ENCODE data around the gene MAML3.

The MAML3 gene

DNA sequence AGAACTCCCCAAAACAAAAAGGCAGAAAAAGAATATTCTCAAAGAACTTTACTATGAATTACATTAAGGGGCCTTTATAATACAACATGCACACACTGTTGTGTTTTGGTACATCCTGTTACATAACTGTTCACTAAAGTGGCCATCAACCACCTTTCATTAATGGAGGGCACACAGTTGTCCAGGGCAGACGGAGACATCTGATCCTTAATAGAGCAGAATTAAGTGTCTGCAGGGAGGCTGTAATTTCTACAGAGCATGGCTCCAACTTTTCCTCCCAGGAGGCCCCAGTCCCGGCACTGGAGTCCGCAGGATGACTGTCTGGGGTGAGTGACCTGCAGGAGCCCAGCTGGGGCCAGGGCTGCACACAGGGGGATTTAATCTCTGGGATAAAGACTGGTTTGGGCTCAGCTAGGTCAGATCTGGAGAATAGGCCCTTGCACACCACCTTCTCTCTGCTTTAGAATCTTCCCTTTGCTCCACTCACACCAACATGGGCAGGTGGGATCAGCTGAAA lies 233.4 kb downstream of the MAML3 start:
- Mint-ChIP-seq H3K4me3 (no peak overlapping the region), H3K36me3 (ENCODE audit: low read depth) (no peaks in the 10 kb centered on the region), H3K27ac (no peak overlapping the region), H3K27me3 (ENCODE audit: low read depth) (peaks cover 32% of the 10 kb centered on the region), H3K4me1 (ENCODE audit: low read depth) (no peaks in the 10 kb centered on the region), H3K9me3 (no peaks in the 10 kb centered on the region)

DNA sequence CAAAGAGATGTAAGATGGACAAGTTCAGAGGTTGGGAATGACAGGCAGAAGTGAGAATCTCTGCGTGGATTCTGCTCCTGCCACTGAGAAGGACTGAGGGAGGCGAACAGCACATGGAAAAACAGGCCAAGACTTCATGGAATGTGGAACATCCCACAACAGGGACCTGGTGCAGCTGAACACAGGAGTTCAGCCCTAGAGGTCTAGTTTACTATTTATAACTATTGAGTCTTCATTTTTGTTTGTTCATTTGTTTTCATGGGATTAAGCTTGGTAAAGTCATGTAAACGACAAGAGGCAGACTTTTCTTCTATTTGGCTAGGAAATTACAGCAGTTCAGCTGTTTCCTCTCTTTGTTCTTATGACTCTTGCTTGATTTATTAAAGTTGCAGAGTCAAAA lies 234.5 kb downstream of the MAML3 start:
- Mint-ChIP-seq H3K36me3 (ENCODE audit: low read depth) (no peaks in the 10 kb centered on the region), H3K27ac (no peak overlapping the region), H3K9me3 (no peaks in the 10 kb centered on the region), H3K4me1 (ENCODE audit: low read depth) (no peaks in the 10 kb centered on the region), H3K27me3 (ENCODE audit: low read depth) (peaks cover 35% of the 10 kb centered on the region), H3K4me3 (no peak overlapping the region)

DNA sequence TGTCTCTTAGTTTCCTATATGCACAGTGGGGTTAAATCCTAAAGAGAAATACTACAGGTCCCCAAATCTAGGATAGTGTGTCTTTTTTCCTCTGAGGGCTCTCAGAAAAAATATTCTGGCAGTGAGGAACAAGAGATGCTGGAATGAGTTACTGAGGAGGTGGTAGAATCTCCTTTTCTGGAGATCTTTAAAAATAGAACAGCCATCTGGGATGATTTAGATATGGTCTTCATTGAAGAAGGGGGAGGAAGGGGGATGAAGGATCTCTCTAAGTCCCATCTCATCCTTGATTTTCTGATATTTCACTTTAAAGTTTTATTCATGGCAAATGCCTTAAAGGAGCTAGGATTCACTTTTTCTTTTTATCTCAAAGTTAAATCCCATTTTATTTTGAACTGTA lies 235.0 kb downstream of the MAML3 start:
- Mint-ChIP-seq H3K4me1 (ENCODE audit: low read depth) (no peaks in the 10 kb centered on the region), H3K27me3 (ENCODE audit: low read depth) (peaks cover 35% of the 10 kb centered on the region), H3K9me3 (no peaks in the 10 kb centered on the region), H3K27ac (no peak overlapping the region), H3K36me3 (ENCODE audit: low read depth) (no peaks in the 10 kb centered on the region), H3K4me3 (no peak overlapping the region)

DNA sequence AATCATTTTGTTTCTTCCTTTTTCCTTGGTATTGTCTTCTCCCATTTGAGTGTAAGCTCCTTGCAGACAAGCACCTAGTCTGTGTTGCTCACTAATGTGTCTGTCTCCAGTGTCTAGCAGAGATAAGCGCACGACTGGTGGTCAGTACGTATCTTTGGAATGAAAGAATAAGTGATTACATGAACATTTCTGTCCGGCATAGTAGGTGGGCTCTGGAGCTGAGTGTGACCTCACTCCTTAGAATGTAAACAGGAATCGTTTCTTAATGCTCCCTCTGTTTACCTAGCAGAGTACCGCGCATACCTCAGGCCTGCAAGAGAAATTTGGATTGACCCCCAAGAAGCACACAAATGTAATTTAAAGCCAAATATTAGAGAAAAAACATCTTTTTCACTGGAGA lies 235.4 kb downstream of the MAML3 start:
- Mint-ChIP-seq H3K9me3 (no peaks in the 10 kb centered on the region), H3K27ac (no peak overlapping the region), H3K4me1 (ENCODE audit: low read depth) (no peaks in the 10 kb centered on the region), H3K36me3 (ENCODE audit: low read depth) (no peaks in the 10 kb centered on the region), H3K27me3 (ENCODE audit: low read depth) (peaks cover 34% of the 10 kb centered on the region), H3K4me3 (no peak overlapping the region)

DNA sequence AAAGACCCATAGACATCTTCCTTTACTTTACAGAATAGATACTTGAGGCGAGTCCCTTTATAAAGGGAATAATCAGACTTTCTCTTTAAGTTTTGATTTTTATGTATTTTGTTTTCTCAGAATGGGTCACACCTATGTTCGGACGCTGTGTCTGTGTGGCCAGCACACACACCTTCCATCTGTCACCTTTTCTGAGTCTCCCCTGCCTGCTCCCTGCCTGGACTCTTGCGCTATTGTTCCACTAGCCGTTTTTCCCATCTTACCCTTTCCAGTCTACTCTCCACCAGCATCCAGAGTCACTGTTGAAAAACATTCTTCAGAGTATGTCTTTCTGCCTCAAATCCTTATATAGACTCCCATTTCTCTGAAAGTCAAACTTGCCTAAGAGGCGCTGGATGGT lies 236.1 kb downstream of the MAML3 start:
- H3K36me3 Mint-ChIP-seq (ENCODE audit: low read depth), result no peaks in the 10 kb centered on the region

DNA sequence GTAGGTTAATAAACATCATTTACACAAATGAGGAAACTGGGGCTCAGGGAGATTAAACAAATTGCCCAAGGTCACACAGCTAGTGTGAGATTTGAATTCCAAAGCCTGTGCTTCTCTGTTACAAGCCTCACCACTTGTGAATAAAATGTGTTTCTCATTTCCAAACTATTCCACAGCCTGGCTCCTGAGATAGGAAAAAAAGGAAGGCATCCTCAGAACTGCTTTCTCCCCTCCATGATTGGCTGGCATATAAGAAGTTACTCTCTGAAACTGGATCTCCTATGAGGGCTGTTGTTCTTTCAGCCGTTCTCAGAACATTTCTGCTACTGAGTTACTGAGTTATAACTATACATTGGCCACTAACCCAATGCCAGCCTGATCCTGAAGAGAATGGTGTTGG lies 237.9 kb downstream of the MAML3 start:
- Mint-ChIP-seq H3K9me3 (no peaks in the 10 kb centered on the region), H3K4me3 (no peak overlapping the region), H3K4me1 (ENCODE audit: low read depth) (no peaks in the 10 kb centered on the region), H3K27ac (no peak overlapping the region), H3K36me3 (ENCODE audit: low read depth) (no peaks in the 10 kb centered on the region), H3K27me3 (ENCODE audit: low read depth) (peaks cover 39% of the 10 kb centered on the region)

More for the DNA sequence above, 236.1 kb downstream of the MAML3 start:
- H3K27ac Mint-ChIP-seq, result no peak overlapping the region
- no peaks in the 10 kb centered on the region for H3K4me1 Mint-ChIP-seq (ENCODE audit: low read depth)
- no peaks in the 10 kb centered on the region for H3K9me3 Mint-ChIP-seq
- no peak overlapping the region for H3K4me3 Mint-ChIP-seq
- H3K27me3 Mint-ChIP-seq (ENCODE audit: low read depth), result peaks cover 40% of the 10 kb centered on the region

DNA sequence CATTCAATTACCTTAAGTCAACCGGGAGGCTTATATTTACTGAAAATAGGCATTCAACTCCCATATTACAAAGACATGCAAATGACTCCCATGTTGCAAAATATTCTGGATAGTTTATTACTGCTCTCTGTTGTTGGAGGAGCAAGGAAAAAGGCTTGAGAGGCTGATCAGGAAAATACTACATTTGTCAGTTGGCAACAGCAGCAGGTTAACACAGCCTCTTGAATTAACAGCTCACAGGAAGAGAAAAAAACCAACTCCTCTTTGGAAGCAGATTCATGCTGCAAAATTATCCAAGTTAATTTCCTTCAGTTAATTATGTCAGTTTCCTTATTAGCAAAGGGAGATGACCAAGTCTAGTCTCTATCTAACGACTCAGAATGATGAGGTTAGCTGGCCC lies 238.9 kb downstream of the MAML3 start:
- H3K4me3 Mint-ChIP-seq, result no peak overlapping the region
- no peaks in the 10 kb centered on the region for H3K4me1 Mint-ChIP-seq (ENCODE audit: low read depth)
- no peaks in the 10 kb centered on the region for H3K9me3 Mint-ChIP-seq
- peaks cover 38% of the 10 kb centered on the region for H3K27me3 Mint-ChIP-seq (ENCODE audit: low read depth)
- no peaks in the 10 kb centered on the region for H3K36me3 Mint-ChIP-seq (ENCODE audit: low read depth)
- no peak overlapping the region for H3K27ac Mint-ChIP-seq

DNA sequence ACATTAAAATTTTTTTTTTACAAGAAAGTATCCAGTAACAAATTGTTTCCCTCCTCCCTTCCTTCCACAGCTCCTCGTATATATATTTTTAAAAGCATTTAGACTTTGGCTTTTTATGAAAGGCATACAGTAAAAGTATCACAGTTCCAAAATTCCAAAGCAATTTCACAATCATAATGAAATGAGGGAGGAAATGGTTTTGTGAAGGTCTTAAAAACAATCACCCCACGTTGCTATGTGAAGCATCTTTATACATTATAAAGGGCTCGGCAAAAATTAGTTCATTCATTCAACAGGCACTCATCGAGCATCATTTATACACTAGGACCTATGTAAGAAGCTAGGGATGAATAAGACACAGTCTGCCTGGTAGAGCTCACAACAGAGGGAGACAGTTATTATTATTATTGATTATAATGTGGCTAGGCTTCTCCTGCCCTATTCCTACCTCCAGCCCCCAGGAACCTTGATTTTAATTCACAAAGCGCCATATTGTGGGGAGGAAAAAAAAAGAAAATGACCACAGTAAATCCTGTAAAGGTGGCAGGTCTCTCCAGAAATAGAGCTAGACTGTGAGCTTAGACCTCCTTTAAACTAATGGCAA lies 239.9 kb downstream of the MAML3 start:
- no peaks in the 10 kb centered on the region for H3K36me3 Mint-ChIP-seq (ENCODE audit: low read depth)
- H3K27ac Mint-ChIP-seq, result no peak overlapping the region
- H3K4me1 Mint-ChIP-seq (ENCODE audit: low read depth), result no peaks in the 10 kb centered on the region

DNA sequence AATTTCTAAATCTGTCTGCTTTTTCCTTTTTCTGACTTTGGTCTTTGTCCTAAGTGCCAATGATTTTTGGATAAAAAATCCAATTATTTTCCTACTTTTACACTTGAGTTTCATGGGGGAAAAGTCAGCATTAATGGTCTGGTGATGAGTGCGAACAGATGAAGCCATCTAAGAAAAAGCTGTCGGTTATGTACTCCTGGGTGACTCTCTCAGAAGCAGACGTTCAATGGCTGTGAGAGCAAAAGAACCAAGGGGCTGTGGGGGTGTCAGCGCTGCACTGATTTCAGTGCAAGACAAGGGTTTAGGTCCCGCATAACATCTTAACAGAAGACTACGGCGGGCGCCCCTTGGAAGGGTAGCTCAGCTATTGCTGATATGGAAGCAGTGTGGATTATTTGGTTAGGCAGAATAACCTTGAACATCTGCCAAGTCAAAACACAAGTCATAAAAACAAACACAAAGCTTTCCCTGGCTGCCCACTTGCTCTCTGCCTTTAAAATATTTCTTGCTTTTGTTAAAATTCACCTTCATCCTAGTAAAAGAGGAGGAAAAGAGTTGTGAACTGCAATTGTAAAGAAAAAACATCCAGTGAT lies 240.5 kb downstream of the MAML3 start:
- no peaks in the 10 kb centered on the region for H3K9me3 Mint-ChIP-seq
- no peak overlapping the region for H3K4me3 Mint-ChIP-seq
- H3K27me3 Mint-ChIP-seq (ENCODE audit: low read depth), result peaks cover 36% of the 10 kb centered on the region
- H3K36me3 Mint-ChIP-seq (ENCODE audit: low read depth), result no peaks in the 10 kb centered on the region
- H3K27ac Mint-ChIP-seq, result no peak overlapping the region
- no peaks in the 10 kb centered on the region for H3K4me1 Mint-ChIP-seq (ENCODE audit: low read depth)

More for the DNA sequence above, 239.9 kb downstream of the MAML3 start:
- no peaks in the 10 kb centered on the region for H3K9me3 Mint-ChIP-seq
- peaks cover 38% of the 10 kb centered on the region for H3K27me3 Mint-ChIP-seq (ENCODE audit: low read depth)
- no peak overlapping the region for H3K4me3 Mint-ChIP-seq

DNA sequence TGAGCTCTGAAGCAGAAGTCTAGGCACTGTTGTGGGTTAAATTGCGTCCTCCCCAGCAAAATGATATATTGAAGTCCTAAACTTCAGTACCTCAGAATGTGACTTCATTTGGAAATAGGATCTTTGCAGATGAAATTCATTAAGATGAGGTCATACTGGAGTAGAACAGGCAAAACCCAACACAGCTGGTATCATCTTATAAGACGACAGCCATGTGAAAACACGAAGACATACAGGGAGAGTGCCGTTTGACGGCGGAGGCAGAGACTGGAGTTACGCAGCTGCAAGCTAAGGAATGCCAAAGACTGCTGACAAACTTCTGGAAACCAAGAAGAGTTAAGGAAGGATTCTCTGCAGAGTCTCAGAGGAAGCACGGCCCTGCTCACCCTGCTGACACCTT lies 241.5 kb downstream of the MAML3 start:
- no peak overlapping the region for H3K27ac Mint-ChIP-seq
- H3K4me3 Mint-ChIP-seq, result no peak overlapping the region

DNA sequence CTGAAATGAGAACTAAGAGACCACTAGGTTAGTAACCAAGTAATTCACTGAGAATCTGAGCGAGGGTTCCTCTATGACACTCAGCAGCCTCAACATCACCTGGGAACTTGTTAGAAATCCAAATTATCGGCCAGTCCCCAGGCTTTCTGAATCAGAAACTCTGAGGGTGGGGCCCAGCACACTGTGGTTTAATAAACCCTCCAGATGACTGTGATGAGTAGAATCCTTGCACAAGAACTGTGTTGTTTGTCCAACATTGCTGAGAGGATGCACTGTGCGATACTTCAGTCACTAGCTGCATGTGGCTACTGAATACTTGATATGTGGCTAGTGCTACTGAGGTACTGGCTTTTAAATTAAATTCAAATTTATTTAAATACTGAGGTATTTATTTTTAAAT lies 243.9 kb downstream of the MAML3 start:
- peaks cover 29% of the 10 kb centered on the region for H3K27me3 Mint-ChIP-seq (ENCODE audit: low read depth)
- H3K9me3 Mint-ChIP-seq, result no peaks in the 10 kb centered on the region
- H3K27ac Mint-ChIP-seq, result no peak overlapping the region
- peaks cover 3% of the 10 kb centered on the region for H3K36me3 Mint-ChIP-seq (ENCODE audit: low read depth)
- H3K4me1 Mint-ChIP-seq (ENCODE audit: low read depth), result peaks cover 1% of the 10 kb centered on the region
- H3K4me3 Mint-ChIP-seq, result no peak overlapping the region

More for the DNA sequence above, 241.5 kb downstream of the MAML3 start:
- H3K9me3 Mint-ChIP-seq, result no peaks in the 10 kb centered on the region
- H3K36me3 Mint-ChIP-seq (ENCODE audit: low read depth), result no peaks in the 10 kb centered on the region
- no peaks in the 10 kb centered on the region for H3K4me1 Mint-ChIP-seq (ENCODE audit: low read depth)
- peaks cover 29% of the 10 kb centered on the region for H3K27me3 Mint-ChIP-seq (ENCODE audit: low read depth)

DNA sequence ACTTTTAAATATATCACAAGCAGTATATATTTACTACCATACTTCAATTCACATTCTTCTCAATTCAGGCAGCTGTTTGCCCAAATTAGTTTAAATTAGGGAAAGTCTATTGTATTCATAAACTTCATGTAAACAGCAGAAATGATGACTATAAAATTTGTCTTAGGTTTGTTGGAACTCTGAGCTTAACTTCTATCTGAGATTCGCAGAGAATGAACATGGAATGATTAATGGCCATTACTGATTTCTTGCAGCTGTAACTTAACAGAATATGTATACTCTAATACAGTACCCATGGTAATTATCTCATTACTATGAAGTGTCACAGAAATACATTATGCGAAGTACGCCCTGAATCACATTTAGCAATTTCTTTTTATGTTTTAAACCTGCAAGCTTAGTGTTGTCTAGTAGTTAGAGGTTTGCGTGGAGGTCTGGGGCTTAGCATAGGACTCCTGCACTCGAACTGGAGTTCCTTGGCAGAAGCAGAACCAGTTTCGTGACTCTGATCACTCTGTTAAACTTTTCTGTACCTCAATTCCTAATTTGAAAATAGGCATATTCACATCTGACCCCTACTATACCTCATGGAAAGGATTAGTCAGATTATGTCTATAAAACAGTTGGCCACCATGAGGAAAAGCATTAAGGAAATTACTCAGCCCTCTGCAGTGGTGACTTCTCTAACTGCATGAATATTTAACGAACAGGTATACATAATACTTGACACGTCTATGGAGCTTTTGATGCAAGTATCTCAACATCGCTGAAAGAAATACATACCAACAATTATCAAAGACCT lies 245.1 kb downstream of the MAML3 start:
- Mint-ChIP-seq H3K4me3 (no peak overlapping the region), H3K27me3 (ENCODE audit: low read depth) (peaks cover 17% of the 10 kb centered on the region), H3K27ac (no peak overlapping the region), H3K9me3 (peaks cover under 1% of the 10 kb centered on the region), H3K36me3 (ENCODE audit: low read depth) (peaks cover 3% of the 10 kb centered on the region), H3K4me1 (ENCODE audit: low read depth) (peaks cover 4% of the 10 kb centered on the region)

DNA sequence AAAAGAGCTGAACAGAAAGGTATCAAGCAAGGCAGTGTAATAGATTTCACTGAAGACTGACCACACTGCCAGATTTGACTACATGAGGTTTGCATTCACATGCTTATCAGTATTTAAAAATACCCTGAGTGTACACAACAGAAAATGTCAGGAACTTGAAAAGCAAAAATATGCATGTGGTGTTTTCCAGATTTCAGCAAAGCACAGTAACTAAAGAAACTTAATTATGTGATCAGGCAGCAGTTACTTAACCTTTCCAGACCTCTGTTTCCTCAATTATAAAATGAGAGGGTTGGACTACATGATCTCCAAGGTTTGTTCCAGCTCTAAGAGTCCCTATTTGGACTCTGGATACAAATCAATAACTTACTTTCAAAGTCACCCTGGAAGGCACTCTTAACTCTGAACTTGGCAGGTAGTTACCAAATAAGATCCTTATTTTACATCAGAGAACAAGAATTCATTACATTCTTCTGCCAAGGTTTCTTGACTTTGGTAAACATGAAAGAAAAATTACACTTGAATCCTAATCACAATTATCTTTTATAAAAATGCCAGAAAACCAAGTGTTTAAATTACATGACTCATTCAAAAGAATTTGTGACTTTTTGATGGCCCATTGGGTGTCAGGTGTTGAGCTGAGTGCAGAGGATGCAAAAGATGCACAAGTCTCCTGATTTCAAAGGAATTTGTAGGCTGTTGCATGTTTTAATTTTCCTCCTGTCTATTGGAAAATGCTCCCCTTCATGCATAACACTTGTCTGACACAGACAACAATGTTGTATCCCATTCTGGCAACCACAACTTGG lies 246.8 kb downstream of the MAML3 start:
- peaks cover 4% of the 10 kb centered on the region for H3K27me3 Mint-ChIP-seq (ENCODE audit: low read depth)
- no peak overlapping the region for H3K27ac Mint-ChIP-seq
- peaks cover 6% of the 10 kb centered on the region for H3K4me1 Mint-ChIP-seq (ENCODE audit: low read depth)
- no peak overlapping the region for H3K4me3 Mint-ChIP-seq
- peaks cover 6% of the 10 kb centered on the region for H3K9me3 Mint-ChIP-seq
- peaks cover 6% of the 10 kb centered on the region for H3K36me3 Mint-ChIP-seq (ENCODE audit: low read depth)

DNA sequence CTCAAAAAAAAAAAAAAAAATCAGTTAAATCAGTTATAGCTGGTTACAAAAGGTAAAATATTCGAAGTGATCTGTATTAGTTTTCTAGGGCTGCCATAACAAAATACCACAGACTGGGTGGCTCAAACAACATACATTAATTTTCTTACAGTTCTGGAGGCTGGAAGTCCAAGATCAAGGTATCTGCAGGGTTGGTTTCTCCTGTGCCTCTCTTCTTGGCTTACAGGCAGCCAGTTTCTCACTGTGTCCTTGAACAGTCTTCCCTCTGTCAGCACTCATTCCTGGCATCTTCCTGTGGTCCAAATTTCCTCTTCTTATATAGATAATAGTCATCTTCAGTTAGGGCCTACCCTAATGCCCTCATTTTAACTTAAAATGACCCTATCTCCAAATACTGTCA lies 248.5 kb downstream of the MAML3 start:
- Mint-ChIP-seq H3K27ac (no peak overlapping the region), H3K36me3 (ENCODE audit: low read depth) (peaks cover 6% of the 10 kb centered on the region), H3K27me3 (ENCODE audit: low read depth) (no peaks in the 10 kb centered on the region), H3K4me1 (ENCODE audit: low read depth) (peaks cover 22% of the 10 kb centered on the region), H3K4me3 (no peak overlapping the region), H3K9me3 (peaks cover 6% of the 10 kb centered on the region)
